ENCODE measurements around the gene RPRD1A.

The RPRD1A gene

DNA sequence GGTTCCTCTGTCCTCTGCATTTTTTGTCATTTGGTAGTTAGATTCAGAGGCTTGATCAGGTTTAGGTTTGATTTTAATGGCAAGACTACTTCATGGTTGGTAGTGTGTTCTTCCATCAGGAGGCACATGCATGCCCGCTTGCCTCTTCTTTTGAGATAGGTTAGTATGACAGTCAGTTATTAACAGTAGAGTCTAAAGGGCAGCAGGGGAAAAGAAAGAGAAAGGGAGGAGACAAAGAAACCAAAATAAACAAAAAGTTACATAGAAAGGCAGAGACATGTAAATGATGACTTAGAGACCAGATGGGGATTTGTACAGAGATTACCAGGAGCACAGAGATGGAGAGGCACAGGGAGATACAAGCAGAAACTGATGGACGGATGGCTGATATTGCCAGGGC is 105.0 kb downstream of the RPRD1A start:
- DNase-seq, result no peak

DNA sequence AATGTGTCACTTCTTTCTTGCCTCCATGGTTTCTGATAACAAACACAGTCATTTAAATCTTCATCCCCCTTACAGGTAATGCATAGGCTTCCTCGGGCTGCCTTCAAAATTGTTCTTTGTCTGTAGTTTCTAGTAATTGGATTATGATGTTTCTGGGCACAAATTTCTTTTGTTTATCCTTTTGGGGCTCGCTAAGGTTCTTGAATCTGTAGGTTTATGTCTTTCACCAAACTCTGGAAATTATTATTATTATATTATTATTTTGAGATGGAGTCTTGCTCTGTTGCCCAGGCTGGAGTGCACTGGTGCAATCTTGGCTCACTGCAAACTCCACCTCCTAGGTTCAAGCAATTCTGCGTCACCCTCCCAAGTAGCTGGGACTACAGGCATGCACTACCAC is 111.1 kb downstream of the RPRD1A start:
- DNase-seq, result no peak

DNA sequence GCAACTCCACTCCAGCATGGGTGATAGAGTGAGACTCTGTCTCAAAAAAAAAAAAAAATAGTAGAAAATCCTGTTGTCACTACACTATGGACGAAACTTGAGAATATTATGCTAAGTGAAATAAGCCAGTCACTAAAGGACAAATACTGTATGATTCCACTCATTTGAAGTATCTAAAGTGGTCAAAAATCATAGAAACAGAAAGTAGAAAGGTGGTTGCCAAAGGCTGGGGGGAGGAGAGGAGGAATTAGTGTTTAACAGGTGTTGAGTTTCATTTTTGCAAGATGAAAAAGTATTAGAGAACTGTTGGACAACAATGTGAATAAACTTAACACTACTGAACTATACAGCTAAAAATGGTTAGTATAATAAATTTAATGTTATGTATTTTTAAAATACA is 113.7 kb downstream of the RPRD1A start:
- no peak for DNase-seq

DNA sequence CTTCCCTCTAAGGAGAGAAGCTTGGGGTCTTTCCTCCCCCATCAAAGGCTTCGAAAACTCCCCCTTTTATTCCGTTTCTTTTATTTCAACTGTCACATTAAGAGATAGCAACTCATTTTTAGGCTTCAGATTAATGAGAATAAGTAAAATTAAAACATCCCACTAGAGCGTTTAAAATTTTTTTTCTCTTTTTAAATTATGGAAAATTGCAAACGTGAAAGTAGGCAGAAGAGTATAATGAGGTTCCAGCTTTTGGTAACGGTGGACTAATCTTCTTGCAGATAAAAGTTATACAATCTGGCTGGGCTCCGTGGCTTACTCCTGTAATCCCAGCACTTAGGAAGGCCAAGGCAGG is 116.8 kb downstream of the RPRD1A start:
- no peak for DNase-seq

DNA sequence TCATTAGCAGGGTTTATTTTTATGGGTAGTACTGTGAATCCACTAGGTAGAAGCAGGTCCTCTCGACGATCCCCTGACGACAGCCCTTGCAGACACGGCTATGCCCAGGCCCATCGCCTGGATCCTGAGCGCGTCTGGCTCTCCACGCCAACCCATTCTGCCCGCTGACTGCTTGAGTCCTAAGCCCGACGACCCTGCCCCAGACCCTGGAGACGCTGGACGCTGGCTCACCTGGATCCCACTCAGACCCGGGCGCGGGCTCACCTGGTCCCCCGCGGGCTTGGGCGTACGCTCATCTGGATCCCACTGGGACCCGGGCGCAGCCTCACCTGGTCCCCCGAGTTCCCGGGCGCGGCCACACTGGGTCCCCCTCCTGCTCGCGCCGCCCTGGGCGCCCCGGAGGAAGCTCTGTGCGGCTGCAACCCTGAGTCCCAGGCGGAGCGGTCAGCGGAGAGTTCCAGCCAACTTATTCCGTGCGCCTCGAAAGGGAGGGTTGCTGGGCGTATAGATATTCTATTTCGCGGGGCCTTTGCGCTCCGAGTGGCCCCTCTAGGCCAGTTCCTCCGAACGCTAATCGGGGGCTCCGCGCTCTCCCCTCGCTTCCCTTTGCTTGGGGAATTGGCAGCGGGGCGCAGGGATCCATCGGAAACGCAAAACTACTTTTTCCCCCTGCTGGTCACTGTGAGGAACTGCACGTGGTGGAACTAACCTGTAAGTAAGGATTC is 117.3 kb downstream of the RPRD1A start:
- no peak for DNase-seq

DNA sequence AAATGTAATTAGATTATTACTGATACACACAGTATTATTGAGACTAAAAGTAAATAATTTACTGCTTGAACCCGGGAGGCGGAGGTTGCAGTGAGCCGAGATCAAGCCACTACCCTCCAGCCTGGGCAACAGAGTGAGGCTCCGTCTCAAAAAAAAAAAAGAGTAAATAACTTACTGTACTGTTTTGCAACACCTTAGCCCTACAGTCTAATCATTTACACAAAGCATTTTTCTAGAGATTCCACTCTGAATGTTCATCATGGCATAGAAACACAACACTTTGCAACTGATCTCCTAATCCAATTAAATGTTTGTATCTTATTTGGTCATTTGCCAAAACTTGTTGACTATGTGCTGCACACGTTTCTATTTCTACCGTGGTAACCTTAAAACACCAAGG is 118.3 kb downstream of the RPRD1A start:
- DNase-seq, result no peak

DNA sequence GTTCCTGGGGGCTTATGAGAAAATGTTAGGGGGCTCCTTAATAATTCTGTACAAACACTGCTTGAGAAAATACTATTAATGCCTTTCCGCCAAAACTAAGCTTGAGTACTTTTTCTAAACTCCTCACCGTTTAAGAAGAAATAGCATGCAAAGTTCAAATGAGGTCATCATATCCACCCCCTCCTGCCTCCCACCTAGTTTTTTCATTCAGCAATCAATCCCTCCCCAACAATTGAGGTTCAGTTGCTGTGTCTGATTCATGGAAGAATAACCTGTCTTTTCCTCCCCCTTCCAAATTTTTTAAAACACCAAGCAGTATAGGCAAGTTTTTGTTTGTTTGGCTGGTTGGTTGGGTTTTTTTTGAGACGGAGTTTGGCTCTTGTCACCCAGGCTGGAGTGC is 119.3 kb downstream of the RPRD1A start:
- no peak for DNase-seq

DNA sequence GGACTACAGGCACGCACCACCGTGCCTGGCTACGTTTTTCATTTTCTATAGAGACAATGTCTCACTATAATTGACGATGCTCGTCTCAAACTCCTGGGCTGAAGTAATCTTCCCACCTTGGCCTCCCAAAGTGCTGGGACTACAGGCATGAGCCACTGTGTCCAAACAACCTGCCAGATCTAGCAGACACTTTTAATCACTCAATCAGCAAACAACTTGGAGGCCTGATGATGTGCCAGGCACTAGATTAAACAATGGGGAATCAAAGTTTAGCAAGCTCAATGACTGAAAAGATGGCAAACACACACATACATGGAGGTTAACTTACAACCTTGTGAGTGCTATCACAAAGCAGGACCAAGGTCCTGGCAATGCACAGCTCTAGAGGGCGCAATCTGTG is 124.7 kb downstream of the RPRD1A start:
- no peak for DNase-seq

DNA sequence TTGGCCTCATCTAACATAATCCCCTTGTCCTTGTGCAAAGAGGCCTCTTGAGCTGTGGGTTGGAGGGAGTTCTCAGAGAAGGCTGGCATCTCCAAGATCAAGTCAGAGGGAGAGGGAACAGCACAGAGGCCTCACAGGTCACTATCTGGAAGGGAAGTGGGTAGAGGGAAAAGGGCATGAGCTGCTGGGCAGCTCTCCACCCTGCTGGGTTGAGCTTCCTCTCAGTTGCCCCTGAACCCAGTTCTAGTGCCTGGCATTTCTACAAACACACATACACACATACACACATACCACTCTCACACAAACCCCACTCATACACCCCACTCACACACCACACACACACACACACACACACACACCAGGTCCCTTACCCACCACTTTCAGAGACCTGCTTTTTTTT is 125.2 kb downstream of the RPRD1A start:
- DNase-seq, result no peak

DNA sequence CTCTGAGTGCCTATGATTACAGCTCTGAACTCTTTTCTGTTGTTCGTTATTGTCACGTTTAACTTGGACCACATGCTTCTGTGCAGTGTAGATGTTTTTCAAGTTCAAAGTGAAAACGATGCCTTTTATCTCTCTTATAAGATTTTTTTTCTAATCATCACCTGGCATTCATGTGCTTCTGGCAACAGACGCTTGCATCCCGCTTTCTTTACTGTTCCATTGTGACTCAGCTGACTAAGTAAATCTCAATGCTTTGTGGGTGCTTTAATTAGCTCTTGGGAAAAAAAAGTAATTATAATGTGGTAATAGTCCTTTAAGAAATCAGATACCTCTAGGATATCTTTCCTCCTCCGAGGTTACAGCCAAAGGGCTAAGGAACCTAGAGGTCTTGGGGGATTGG is 126.1 kb downstream of the RPRD1A start:
- DNase-seq, result no peak

Measured in GF-D8 (cell line).